GM19025 (cell line): ENCODE results near the gene SYCN.

Experiments
- ATAC-seq: cut with Tn5 transposase; IDR thresholded peaks from one replicate; pipeline ENCODE4 v1.9.1; 2021; ENCODE audit warnings: mild to moderate bottlenecking, low read depth, moderate library complexity; ENCODE audit not compliant: unreplicated experiment

Gene SYCN

GRCh38 chr19:39196320-39196719, 7.7 kb downstream of the SYCN start:
- no peak for ATAC-seq

DNA sequence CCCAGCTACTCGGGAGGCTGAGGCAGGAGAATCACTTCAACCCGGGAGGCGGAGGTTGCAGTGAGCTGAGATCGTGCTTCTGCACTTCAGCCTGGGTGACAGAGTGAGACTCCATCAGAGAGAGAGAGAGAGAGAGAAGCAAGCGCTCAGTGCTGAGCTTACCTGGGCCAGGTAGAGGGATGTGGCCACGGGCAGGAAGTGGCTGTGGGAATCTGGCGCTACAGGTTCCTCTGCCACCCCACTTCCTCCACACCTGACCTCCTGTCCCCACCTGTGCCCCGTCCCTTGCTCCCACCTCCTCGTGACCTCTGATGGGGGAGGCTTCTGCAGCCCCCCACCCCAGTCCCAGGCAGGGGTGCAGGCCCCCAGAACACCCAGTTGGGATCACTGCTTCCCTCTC, 8.3 kb downstream of the SYCN start:
- no peak for ATAC-seq

DNA sequence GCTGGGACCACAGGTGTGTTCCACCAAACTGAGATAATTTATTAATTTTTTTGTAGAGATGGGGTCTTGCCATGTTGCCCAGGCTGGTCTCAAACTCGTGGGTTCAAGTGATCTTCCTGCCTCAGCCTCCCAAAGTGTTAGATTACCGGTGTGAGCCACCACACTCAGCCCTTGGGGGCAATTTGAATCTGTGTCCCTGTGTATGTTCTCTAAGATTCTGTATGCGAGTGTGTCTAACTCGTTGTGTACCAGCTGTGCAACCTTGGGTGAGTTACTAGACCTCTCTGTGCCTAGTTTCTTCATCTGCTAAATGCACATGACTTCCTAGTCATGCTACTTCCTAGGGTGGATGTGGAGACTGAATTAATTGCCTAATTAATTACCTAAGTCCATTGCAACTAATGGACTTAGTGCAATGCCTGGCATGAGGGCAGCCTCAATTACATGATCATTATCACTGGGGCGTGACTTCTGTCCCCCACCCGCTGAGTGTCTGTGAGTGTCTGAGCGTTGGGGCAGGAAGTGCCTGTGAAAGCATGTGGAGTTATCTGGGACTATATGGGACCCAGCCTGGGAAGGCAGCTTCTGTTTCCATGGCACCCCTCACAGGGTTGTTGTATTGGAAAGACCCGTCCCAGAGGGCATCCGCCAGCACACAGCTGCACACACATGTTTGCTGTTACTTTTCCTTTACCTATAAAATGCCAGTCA, 9.1 kb downstream of the SYCN start:
- ATAC-seq, result no peak

DNA sequence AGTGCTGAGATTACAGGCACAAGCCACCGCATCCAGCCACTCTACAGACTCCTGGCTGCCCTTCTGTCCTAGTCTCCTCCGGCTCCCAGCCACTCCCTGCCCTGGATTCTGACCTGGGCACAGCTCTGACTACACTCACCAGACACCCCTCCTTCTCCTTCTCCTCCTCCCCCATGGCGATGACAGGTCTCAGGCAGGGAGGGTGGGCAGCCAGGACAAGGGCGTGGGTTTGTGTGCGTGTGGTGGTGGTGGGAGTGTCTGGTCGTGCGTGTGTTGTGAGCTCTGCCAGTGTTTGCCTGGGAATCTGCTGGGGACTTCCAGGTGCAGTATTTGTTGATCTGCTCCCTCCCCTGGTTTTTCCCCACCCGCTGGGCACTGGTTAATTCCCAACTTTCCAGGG, 10.3 kb downstream of the SYCN start:
- no peak for ATAC-seq

DNA sequence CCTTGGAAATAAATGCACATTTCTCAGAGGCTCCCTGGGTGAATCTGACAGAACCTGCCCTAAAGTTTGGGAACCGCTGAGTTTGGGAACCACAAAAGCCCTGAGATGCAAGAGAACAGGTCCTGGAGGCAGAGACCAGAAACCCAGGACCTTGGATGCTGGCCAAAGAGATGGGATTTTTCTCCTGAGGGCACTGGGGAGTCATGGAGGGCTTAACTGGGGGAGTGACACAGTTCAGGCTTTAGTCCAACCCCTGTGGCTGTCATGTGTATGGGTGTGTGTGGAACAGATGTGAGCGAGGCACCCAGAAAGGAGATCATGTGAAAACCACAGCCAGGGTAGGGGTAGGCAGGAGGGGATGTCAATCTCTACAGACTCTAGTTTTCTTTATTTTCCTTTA, 11.2 kb downstream of the SYCN start:
- ATAC-seq, result no peak

- no peak for ATAC-seq
These were observed 13.3 kb downstream of the SYCN start for GRCh38 chr19:39190768-39191167.

- no peak for ATAC-seq
These were observed 15.1 kb downstream of the SYCN start for GRCh38 chr19:39188960-39189359.

DNA sequence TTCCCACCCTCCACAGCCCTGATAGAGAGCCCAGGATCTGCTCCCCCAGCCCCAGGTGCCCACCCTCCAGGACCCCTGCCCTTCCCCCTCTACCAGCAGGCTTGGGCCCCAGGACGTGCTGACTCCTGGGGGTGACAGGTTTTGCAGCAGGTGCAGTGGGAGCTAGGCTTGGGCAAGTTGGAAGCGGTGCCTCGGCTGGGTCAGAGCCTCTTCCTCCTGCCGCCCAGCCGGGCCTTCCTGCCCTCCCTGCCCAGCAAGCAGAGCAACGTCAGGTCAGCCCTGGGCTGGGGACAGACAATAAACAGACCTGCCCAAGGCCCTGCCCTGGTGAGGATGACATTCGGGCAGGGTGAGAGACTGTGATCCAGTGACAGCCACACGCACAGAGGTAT, 16.5 kb downstream of the SYCN start:
- ATAC-seq, result no peak

- ATAC-seq, result no peak
These were observed 17.7 kb downstream of the SYCN start for GRCh38 chr19:39186391-39186790.

DNA sequence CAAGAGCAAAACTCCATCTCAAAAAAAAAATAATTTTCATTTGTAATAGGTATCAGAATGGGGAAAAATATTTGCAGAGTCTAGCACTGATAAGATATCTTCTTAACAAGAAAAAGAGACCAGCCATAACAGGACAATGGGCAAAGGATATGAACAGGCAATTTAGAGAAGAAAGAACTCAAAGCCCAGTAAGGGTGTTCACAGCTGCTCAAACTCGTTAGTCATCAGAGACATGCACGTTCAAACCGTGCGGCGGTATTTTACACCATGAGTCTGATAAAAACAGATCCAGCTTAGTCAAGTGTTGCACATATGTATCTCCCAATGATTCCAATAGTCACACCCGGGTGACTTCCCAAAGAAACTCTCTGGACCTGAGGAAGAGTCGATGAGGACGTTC, 21.0 kb downstream of the SYCN start:
- no peak for ATAC-seq

DNA sequence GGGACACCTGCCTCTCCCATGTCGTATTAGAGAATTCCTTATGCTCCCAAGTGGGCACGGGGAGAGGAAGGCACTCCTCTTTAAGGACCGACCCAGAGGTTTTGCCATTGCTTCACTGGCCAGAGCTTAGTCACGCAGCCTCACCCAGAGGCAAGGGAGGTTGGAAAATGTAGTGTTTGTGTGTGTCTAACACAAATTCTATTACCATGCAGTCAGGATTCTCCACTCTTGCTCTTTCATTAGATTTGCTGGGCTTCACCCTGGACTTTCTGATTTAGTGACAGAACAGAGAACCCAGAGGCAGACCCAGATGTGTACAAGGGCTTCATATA, 21.9 kb downstream of the SYCN start:
- no peak for ATAC-seq

DNA sequence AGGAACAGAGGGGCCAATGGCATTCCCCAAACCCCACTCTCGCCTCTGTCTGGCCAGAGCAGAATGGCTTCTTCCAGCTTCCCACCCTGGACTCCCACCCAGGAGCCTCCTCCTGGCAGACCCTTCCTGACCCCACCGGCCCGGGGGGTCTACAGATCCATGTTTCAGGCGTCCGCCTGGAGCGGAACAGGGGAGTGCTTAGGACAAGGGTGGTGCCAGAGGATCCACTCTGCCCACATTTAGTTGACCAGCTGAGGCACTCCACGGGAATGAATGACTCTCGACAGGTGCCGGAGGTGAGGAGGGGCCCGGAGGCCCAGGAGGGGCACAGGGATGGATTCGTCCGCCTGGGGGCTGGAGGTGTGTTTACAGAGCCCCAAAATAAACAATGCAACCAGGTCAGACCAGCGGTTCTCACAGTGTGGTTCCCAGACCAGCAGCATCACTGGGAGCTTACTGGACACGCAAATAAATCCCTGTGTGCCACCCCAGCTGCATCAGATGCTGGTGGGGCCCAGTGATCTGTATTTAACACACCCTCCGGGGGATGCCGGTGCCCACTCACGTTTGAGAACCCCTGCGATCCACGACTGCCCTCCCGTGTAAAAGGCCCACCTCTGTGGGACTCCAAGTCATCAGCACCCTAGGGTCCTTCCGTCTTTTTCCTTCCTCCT, 22.4 kb downstream of the SYCN start:
- no peak for ATAC-seq

GRCh38 chr19:39180749-39181148, 23.3 kb downstream of the SYCN start:
- no peak for ATAC-seq

DNA sequence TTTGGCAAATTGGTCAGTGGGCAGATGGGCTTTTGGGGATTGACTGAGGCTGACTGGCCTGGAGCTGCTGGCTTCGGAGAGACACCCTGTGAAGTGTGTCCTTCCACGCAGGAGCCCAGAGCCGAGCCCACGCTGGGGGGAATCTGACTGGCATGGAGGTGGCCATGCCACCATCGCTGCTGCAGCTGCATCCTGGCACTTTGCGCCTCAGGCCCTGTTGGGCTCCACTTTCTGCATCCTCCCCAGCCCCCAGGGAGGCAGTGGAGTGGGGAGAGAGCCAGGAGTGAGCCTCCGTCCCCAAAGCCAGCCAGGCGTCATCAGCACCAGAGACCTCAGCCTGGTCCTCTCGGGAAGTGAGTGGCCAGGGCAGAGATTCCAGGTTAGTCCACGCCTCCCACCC, 24.3 kb downstream of the SYCN start:
- no peak for ATAC-seq

- no peak for ATAC-seq
These were observed 25.6 kb downstream of the SYCN start for GRCh38 chr19:39178296-39179006.

DNA sequence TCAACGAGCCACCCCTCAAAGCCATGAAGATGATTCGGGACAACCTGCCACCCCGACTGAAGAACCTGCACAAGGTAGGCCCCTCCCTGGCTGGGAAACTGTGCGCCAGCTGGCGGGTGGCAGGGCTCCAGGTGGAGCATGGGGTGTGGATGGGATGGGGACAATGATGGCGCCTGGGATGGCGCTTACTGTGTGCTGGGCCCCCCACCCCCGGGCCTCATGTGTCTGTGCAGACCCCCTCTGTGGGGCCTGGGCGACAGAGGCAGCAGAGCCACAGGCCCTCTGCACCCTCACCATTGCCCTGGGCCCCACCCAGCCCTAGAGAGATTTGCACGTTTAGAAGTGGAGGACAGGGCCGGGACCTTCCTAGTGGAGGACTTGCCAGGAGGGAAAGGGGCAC, 26.3 kb downstream of the SYCN start:
- ATAC-seq, result no peak

DNA sequence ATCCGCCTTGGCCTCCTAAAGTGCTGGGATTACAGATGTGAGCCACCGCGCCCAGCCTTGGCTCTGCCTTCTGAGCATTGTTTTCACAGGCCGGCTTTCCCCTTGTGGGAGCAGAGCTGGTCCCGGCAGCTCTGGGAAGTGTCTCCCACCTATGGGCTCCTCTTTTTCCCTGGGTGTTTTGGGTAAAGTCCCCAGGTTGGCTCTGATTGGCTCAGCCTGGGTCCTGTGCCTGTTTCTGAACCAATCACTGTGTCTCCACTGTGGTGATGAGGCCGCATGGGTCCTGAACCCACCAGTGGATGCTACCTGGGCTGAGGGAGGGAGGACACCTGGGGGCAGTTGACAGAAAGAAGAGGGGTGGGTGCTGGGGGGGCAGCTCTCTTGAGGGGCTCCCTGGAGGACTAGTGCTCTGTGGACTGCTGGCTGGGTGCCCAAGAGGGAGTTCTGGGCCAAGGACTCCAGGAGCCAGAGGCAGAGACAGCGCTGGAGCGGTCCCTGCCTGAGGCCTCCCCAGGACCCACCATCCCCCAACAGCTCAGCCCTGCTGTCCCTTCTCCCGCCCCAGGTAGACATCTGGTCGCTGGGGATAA, 26.9 kb downstream of the SYCN start:
- ATAC-seq, result no peak

DNA sequence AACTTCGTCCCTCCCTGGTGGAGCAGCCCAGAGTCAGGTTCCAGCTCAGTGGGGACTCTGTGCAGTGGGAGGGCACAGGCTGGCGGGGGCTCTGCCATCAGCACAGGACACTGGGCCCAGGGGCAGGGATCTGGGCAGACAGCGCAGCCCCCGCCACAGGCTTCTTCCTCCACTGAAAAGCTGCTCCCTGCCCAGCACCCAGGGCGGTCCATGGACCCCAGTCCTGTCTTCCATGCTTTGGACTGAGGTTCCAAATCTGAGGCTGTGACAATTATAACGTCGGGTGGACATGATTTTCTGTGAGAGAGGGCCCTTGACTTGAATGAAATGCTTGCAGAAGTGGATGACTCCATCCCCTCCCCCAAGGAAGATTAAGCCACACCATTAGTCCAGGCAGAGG, 28.5 kb downstream of the SYCN start:
- ATAC-seq, result no peak

- ATAC-seq, result no peak
These were observed 29.2 kb downstream of the SYCN start for GRCh38 chr19:39174558-39175544.

GRCh38 chr19:39174142-39174541, 29.9 kb downstream of the SYCN start:
- ATAC-seq, result no peak
